SIG-M5 treated with dmso at 0.1 percent for 504 hours (cell line): ENCODE measurements around the gene ODF4.
"Not testable (repeated sequence)": the region's sequence is repeated elsewhere in the genome, so short reads cannot be mapped to it uniquely, and the experiment has no call there.

Experiments used
- DNase-seq: peaks from one replicate; lab custom pipeline; 2025; ENCODE audit not compliant: unreplicated experiment; lab: John Stamatoyannopoulos, UW

Gene ODF4

GRCh38 chr17:8366231-8366630, 26.6 kb downstream of the ODF4 start:
- no peak for DNase-seq

- DNase-seq: no peak
These were observed 28.6 kb downstream of the ODF4 start for GRCh38 chr17:8368193-8368592.

GRCh38 chr17:8369944-8370343, 30.3 kb downstream of the ODF4 start:
- no peak for DNase-seq

- DNase-seq: no peak
These were observed 32.1 kb downstream of the ODF4 start for GRCh38 chr17:8371786-8372185.

GRCh38 chr17:8372422-8372821, 32.8 kb downstream of the ODF4 start:
- no peak for DNase-seq

GRCh38 chr17:8373856-8374255, 34.2 kb downstream of the ODF4 start:
- DNase-seq: not testable (repeated sequence)

- DNase-seq: peak; percentile 22
These were observed 36.2 kb downstream of the ODF4 start for GRCh38 chr17:8375738-8376259.

- DNase-seq: peak; percentile 79
These were observed 36.8 kb downstream of the ODF4 start, which contains the start of gene KRABD2 for GRCh38 chr17:8376271-8377067. KRABD2 (minus strand) TSS chr17:8376704.

- DNase-seq: no peak
These were observed 37.8 kb downstream of the ODF4 start for GRCh38 chr17:8377422-8377821.

- DNase-seq: not testable (repeated sequence)
These were observed 38.5 kb downstream of the ODF4 start for GRCh38 chr17:8378117-8378516.

- no peak for DNase-seq
These were observed 40.4 kb downstream of the ODF4 start for GRCh38 chr17:8380049-8380448.

- DNase-seq: no peak
These were observed 42.6 kb downstream of the ODF4 start for GRCh38 chr17:8382052-8382879.

GRCh38 chr17:8382880-8383142, 43.2 kb downstream of the ODF4 start:
- DNase-seq: no peak

- DNase-seq: peak; percentile 98
These were observed 43.6 kb downstream of the ODF4 start, which contains the start of gene RPL26 for GRCh38 chr17:8383143-8383822. RPL26 (minus strand) TSS chr17:8383193; CDS start chr17:8382310, 883 bp downstream.

GRCh38 chr17:8384801-8385378, 45.2 kb downstream of the ODF4 start:
- no peak for DNase-seq

GRCh38 chr17:8386841-8387240, 47.2 kb downstream of the ODF4 start:
- no peak for DNase-seq

GRCh38 chr17:8387914-8388651, 48.4 kb downstream of the ODF4 start:
- DNase-seq: no peak

GRCh38 chr17:8391711-8392110, 52.1 kb downstream of the ODF4 start:
- peak; percentile 10 for DNase-seq

- DNase-seq: no peak
These were observed 52.6 kb downstream of the ODF4 start for GRCh38 chr17:8392274-8392673.

GRCh38 chr17:8392674-8393469, 53.2 kb downstream of the ODF4 start:
- DNase-seq: no peak
